Karpas-422 (cell line): ENCODE results near the gene ITGB6. TPM values are rescaled to one million over a fixed set of nuclear protein-coding genes. Genes with fewer than 3 reads are reported as not detected.
"Not testable (repeated sequence)": the region's sequence is repeated elsewhere in the genome, so short reads cannot be mapped to it uniquely, and the experiment has no call there.

Experiments used
- DNase-seq: peaks from one replicate; pipeline ENCODE4 v3.0.0-alpha.2; 2015
- H2AFZ ChIP-seq: fragments of 200-600 bp; sonication (generic); 2 replicates; pipeline ENCODE4 v1.6.1; 2014; ENCODE audit warnings: antibody characterized with exemption, low read length, mixed read lengths
- H3K27ac ChIP-seq: fragments of 200-600 bp; sonication (generic); 2 replicates; pipeline ENCODE4 v1.5.1; 2014; ENCODE audit warnings: mild to moderate bottlenecking, low read length, moderate library complexity
- H3K27me3 ChIP-seq: fragments of 200-600 bp; sonication (generic); 2 replicates; pipeline ENCODE4 v1.6.1; 2014; ENCODE audit warnings: low read length, mixed read lengths
- H3K36me3 ChIP-seq: fragments of 200-600 bp; sonication (generic); 2 replicates; pipeline ENCODE4 v1.6.1; 2014; ENCODE audit warnings: low read length, mixed read lengths; ENCODE audit not compliant: insufficient read depth
- H3K4me1 ChIP-seq: fragments of 200-600 bp; sonication (generic); 2 replicates; pipeline ENCODE4 v1.6.1; 2014; ENCODE audit warnings: mild to moderate bottlenecking, low read length, mixed read lengths
- H3K4me2 ChIP-seq: fragments of 200-600 bp; sonication (generic); 2 replicates; pipeline ENCODE4 v1.6.1; 2014; ENCODE audit warnings: low read length, low read depth, mild to moderate bottlenecking; ENCODE audit not compliant: poor library complexity, severe bottlenecking
- H3K4me3 ChIP-seq: fragments of 200-600 bp; sonication (generic); 2 replicates; pipeline ENCODE4 v1.5.1; 2014; ENCODE audit warnings: mild to moderate bottlenecking, antibody characterized with exemption, low read length, mixed read lengths
- H3K79me2 ChIP-seq: fragments of 200-600 bp; sonication (generic); 2 replicates; pipeline ENCODE4 v1.6.1; 2014; ENCODE audit warnings: mild to moderate bottlenecking, low read length, mixed read lengths
- H3K9ac ChIP-seq: fragments of 200-600 bp; sonication (generic); 2 replicates; pipeline ENCODE4 v1.6.0; 2014; ENCODE audit warnings: low read length
- H3K9me2 ChIP-seq: fragments of 200-600 bp; sonication (generic), shearing (Covaris generic); replicated peaks from 2 replicates; pipeline ENCODE4 v1.6.0; 2014; ENCODE audit warnings: mild to moderate bottlenecking, low read length, moderate library complexity; ENCODE audit not compliant: insufficient read depth
- H3K9me3 ChIP-seq: fragments of 300-700, 200-600 bp; sonication (generic); 2 replicates; pipeline ENCODE4 v1.6.1; 2014; ENCODE audit warnings: low read length, mixed read lengths
- H4K20me1 ChIP-seq: fragments of 200-600 bp; sonication (generic); 2 replicates; pipeline ENCODE4 v1.6.1; 2014; ENCODE audit warnings: mild to moderate bottlenecking, antibody characterized with exemption, low read length, low read depth; ENCODE audit not compliant: insufficient read depth
- total RNA-seq: library from RNA; depleted of rRNA; stranded (reverse); fragments of >200 nt; shearing (Covaris generic); gene quantifications from 2 replicates; pipeline ENCODE4 v1.2.3, GENCODE V29; 2014; ENCODE audit warnings: low replicate concordance

Gene ITGB6
- total RNA-seq, 1 experiment from 2014 or later, result not detected

GRCh38 chr2:160148419-160148818 lies 51.7 kb downstream of the ITGB6 start:
- H3K79me2 ChIP-seq, H4K20me1 ChIP-seq, H3K9me3 ChIP-seq, H3K9me2 ChIP-seq, H3K27ac ChIP-seq, H3K4me1 ChIP-seq, H3K36me3 ChIP-seq, H3K4me3 ChIP-seq, H3K9ac ChIP-seq, H2AFZ ChIP-seq, H3K4me2 ChIP-seq, H3K27me3 ChIP-seq, DNase-seq: not testable (repeated sequence)

- Histone ChIP-seq H3K9ac (no peak overlapping the region), H2AFZ (no peak overlapping the region), H3K36me3 (no peaks in the 10 kb centered on the region), H3K9me2 (no peaks in the 10 kb centered on the region), H3K27me3 (no peaks in the 10 kb centered on the region), H3K9me3 (no peaks in the 10 kb centered on the region), H3K4me2 (no peak overlapping the region), H4K20me1 (no peaks in the 10 kb centered on the region), H3K4me1 (no peaks in the 10 kb centered on the region), H3K4me3 (no peak overlapping the region), H3K79me2 (no peaks in the 10 kb centered on the region), H3K27ac (no peak overlapping the region)
- DNase-seq, result no peak
Measured at GRCh38 chr2:160145471-160145870, 54.6 kb downstream of the ITGB6 start.

- Histone ChIP-seq H3K4me1 (no peaks in the 10 kb centered on the region), H3K36me3 (no peaks in the 10 kb centered on the region), H4K20me1 (no peaks in the 10 kb centered on the region), H3K79me2 (no peaks in the 10 kb centered on the region), H3K27me3 (no peaks in the 10 kb centered on the region), H2AFZ (no peak overlapping the region), H3K4me2 (no peak overlapping the region), H3K27ac (no peak overlapping the region), H3K4me3 (no peak overlapping the region), H3K9me3 (no peaks in the 10 kb centered on the region), H3K9ac (no peak overlapping the region), H3K9me2 (no peaks in the 10 kb centered on the region)
- no peak for DNase-seq
Measured at GRCh38 chr2:160144280-160144990, 55.6 kb downstream of the ITGB6 start.

- DNase-seq, result no peak
- no peaks in the 10 kb centered on the region for H4K20me1 ChIP-seq
- H3K9ac ChIP-seq, result no peak overlapping the region
- no peak overlapping the region for H3K4me2 ChIP-seq
- H3K79me2 ChIP-seq, result no peaks in the 10 kb centered on the region
- H3K9me2 ChIP-seq, result no peaks in the 10 kb centered on the region
- H3K36me3 ChIP-seq, result no peaks in the 10 kb centered on the region
- H3K27me3 ChIP-seq, result no peaks in the 10 kb centered on the region
- no peak overlapping the region for H3K4me3 ChIP-seq
- H3K4me1 ChIP-seq, result no peaks in the 10 kb centered on the region
- H2AFZ ChIP-seq, result no peak overlapping the region
- no peak overlapping the region for H3K27ac ChIP-seq
- no peaks in the 10 kb centered on the region for H3K9me3 ChIP-seq
Measured at GRCh38 chr2:160142472-160142871, 57.6 kb downstream of the ITGB6 start.

- Histone ChIP-seq H3K36me3 (no peaks in the 10 kb centered on the region), H3K79me2 (no peaks in the 10 kb centered on the region), H3K27me3 (no peaks in the 10 kb centered on the region), H3K9ac (no peak overlapping the region), H3K4me1 (no peaks in the 10 kb centered on the region), H3K9me3 (no peaks in the 10 kb centered on the region), H2AFZ (no peak overlapping the region), H3K9me2 (no peaks in the 10 kb centered on the region), H4K20me1 (no peaks in the 10 kb centered on the region), H3K4me2 (no peak overlapping the region), H3K27ac (no peak overlapping the region), H3K4me3 (no peak overlapping the region)
- no peak for DNase-seq
Measured at GRCh38 chr2:160141912-160142311, 58.2 kb downstream of the ITGB6 start.

- H3K9ac ChIP-seq, result no peak overlapping the region
- H3K79me2 ChIP-seq, result no peaks in the 10 kb centered on the region
- no peaks in the 10 kb centered on the region for H3K9me3 ChIP-seq
Measured at GRCh38 chr2:160141419-160141818, 58.7 kb downstream of the ITGB6 start.

GRCh38 chr2:160140471-160140870 lies 59.6 kb downstream of the ITGB6 start:
- H2AFZ ChIP-seq, result no peak overlapping the region
- no peaks in the 10 kb centered on the region for H3K9me3 ChIP-seq
- H3K9ac ChIP-seq, result no peak overlapping the region
- no peaks in the 10 kb centered on the region for H3K36me3 ChIP-seq
- H3K4me1 ChIP-seq, result no peaks in the 10 kb centered on the region
- no peaks in the 10 kb centered on the region for H3K79me2 ChIP-seq
- no peaks in the 10 kb centered on the region for H3K9me2 ChIP-seq
- DNase-seq, result no peak
- H3K27ac ChIP-seq, result no peak overlapping the region
- H3K4me3 ChIP-seq, result no peak overlapping the region
- no peak overlapping the region for H3K4me2 ChIP-seq
- H3K27me3 ChIP-seq, result no peaks in the 10 kb centered on the region
- H4K20me1 ChIP-seq, result no peaks in the 10 kb centered on the region

More at GRCh38 chr2:160141419-160141818, 58.7 kb downstream of the ITGB6 start:
- no peak for DNase-seq
- Histone ChIP-seq H3K4me1 (no peaks in the 10 kb centered on the region), H3K4me2 (no peak overlapping the region), H3K4me3 (no peak overlapping the region), H3K36me3 (no peaks in the 10 kb centered on the region), H3K27ac (no peak overlapping the region), H3K27me3 (no peaks in the 10 kb centered on the region), H2AFZ (no peak overlapping the region), H3K9me2 (no peaks in the 10 kb centered on the region), H4K20me1 (no peaks in the 10 kb centered on the region)

- H3K79me2 ChIP-seq, result no peaks in the 10 kb centered on the region
- H3K27ac ChIP-seq, result no peak overlapping the region
- H3K27me3 ChIP-seq, result no peaks in the 10 kb centered on the region
- H2AFZ ChIP-seq, result no peak overlapping the region
- H4K20me1 ChIP-seq, result no peaks in the 10 kb centered on the region
- H3K9me2 ChIP-seq, result no peaks in the 10 kb centered on the region
- H3K9me3 ChIP-seq, result no peaks in the 10 kb centered on the region
- DNase-seq, result no peak
- H3K4me3 ChIP-seq, result no peak overlapping the region
- H3K36me3 ChIP-seq, result no peaks in the 10 kb centered on the region
- no peak overlapping the region for H3K4me2 ChIP-seq
- no peak overlapping the region for H3K9ac ChIP-seq
- H3K4me1 ChIP-seq, result no peaks in the 10 kb centered on the region
Measured at GRCh38 chr2:160139991-160140390, 60.1 kb downstream of the ITGB6 start.
